K562 (cell line): ENCODE results near the gene SEZ6. TPM values are rescaled to one million over a fixed set of nuclear protein-coding genes. Genes with fewer than 3 reads are reported as not detected.
A peak's percentile ranks its signal among the peaks of the same experiment; 100 is the strongest.

ENCODE experiments used
- CREB3L1 ChIP-seq: fragments of 450-650 bp; IDR thresholded peaks from 2 replicates; pipeline ENCODE4 v1.6.1; 2014; ENCODE audit warnings: low read depth, mild to moderate bottlenecking, moderate library complexity, borderline replicate concordance
- KDM1A ChIP-seq, 2 experiments: fragments of 450-650 bp; IDR thresholded peaks; 2 replicates each; pipeline ENCODE4 v1.6.1; 2016; ENCODE audit warnings: mild to moderate bottlenecking in 2 of 2
- NCOA1 ChIP-seq: fragments of 450-650 bp; IDR thresholded peaks from 2 replicates; pipeline ENCODE4 v1.6.1; 2016; ENCODE audit warnings: low read depth
- PRMT5 ChIP-seq: sonication (generic); formaldehyde crosslinking; IDR thresholded peaks from 2 replicates; pipeline ENCODE4 v1.5.0; 2020; ENCODE audit warnings: missing genetic modification reagents
- PTTG1 ChIP-seq: fragments of 450-650 bp; IDR thresholded peaks from 2 replicates; pipeline ENCODE4 v1.6.1; 2016; ENCODE audit warnings: low read depth, mild to moderate bottlenecking, missing genetic modification characterization, missing compliant biosample characterization
- RAD51 ChIP-seq: fragments of 450-650 bp; IDR thresholded peaks from 2 replicates; pipeline ENCODE4 v1.7.1; 2016; ENCODE audit warnings: low read depth, mild to moderate bottlenecking, borderline replicate concordance
- RCOR1 ChIP-seq, 2 experiments: IDR thresholded peaks; 2 replicates each; pipeline ENCODE4 v1.6.1; 2012; ENCODE audit warnings: low read depth in 2 of 2, low read length in 2 of 2, borderline replicate concordance in 1 of 2, improper control_type of control experiment in 1 of 2
- REST ChIP-seq, 2 experiments: fragments of 450-650 bp; formaldehyde crosslinking in 1 of 2; IDR thresholded peaks; 2 replicates each; pipeline versions ENCODE4 v1.4.0 to v1.6.1; 2014 to 2020; ENCODE audit warnings: mild to moderate bottlenecking in 2 of 2, borderline replicate concordance in 1 of 2, low read depth in 1 of 2
- SAFB2 ChIP-seq: fragments of 200-400 bp; formaldehyde crosslinking; IDR thresholded peaks from 2 replicates; pipeline ENCODE4 v1.6.1; 2018; ENCODE audit warnings: borderline replicate concordance, low read length, low read depth, moderate library complexity; ENCODE audit not compliant: severe bottlenecking
- ZMIZ1 ChIP-seq, 2 experiments: fragments of 150-350 bp in 1 of 2; IDR thresholded peaks; 2 replicates each; pipeline ENCODE4 v1.6.1; 2012 to 2016; ENCODE audit warnings: low read depth in 2 of 2, low read length in 2 of 2, mild to moderate bottlenecking in 1 of 2, moderate library complexity in 1 of 2
- ZNF133 ChIP-seq: fragments of 250-450 bp; sonication (Bioruptor Pico); IDR thresholded peaks from 2 replicates; pipeline ENCODE4 v1.4.0; 2020; ENCODE audit warnings: mild to moderate bottlenecking
- polyA plus RNA-seq, 8 experiments: library from polyadenylated mRNA; depleted of rRNA in 4 of 8; stranded (reverse) in 5 of 8; unstranded in 3 of 8; fragments of >200 nt; fragmentation: Nextera tagmentation in 2 of 8; fragmentation: Illumina TruSeq in 1 of 8; extraction: Ambion mirVana in 2 of 8; extraction: Trizol in 1 of 8; gene quantifications; 2 replicates each; pipeline versions ENCODE4 v1.2.1 to v1.2.3, GENCODE V29; 2011 to 2014; ENCODE audit warnings: inconsistent platforms in 1 of 8, missing spikeins in 1 of 8
- total RNA-seq, 7 experiments: library from RNA; depleted of rRNA in 6 of 7; stranded (reverse); fragments of >200 nt in 6 of 7; fragmentation: Illumina TruSeq in 2 of 7; extraction: Trizol in 2 of 7; gene quantifications; 2 replicates each; pipeline versions ENCODE4 v1.2.1 to v1.2.3, GENCODE V29; 2011 to 2021; ENCODE audit warnings: low replicate concordance in 1 of 7

SEZ6 gene
- total and polyA plus RNA-seq, 9 of the 15 experiments (the other 6 are each of a cell fraction or from before 2014, with no cell fraction given) = not detected

GRCh38 chr17:28951991-28952975, 53.5 kb downstream of the SEZ6 start (continued):
- peak; percentile 98 for TF ChIP-seq CREB3L1
- no peak for TF ChIP-seq SAFB2
- TF ChIP-seq PRMT5 = no peak
- TF ChIP-seq ZMIZ1 (IDR thresholded peaks at IDR 0.05; ENCODE audit: low read depth in 2 of 2, low read length in 2 of 2) = peak in 1 of 2 experiments; percentile 51; a peak in 1 of 4 replicates
- TF ChIP-seq ZNF133 (CRISPR knock-in tag) = no peak
- TF ChIP-seq RCOR1 (IDR thresholded peaks at IDR 0.05; ENCODE audit: borderline replicate concordance in 1 of 2, low read depth in 2 of 2, low read length in 2 of 2) = no peak
- no peak for TF ChIP-seq RAD51
- no peak for TF ChIP-seq NCOA1
- TF ChIP-seq REST (IDR thresholded peaks at IDR 0.05; ENCODE audit: borderline replicate concordance) = no peak
- TF ChIP-seq REST (CRISPR knock-in tag; IDR thresholded peaks at IDR 0.05; ENCODE audit: low read depth) = no peak
- TF ChIP-seq KDM1A (IDR thresholded peaks at IDR 0.05) = peak in 1 of 2 experiments; percentile 41; a peak in 2 of 4 replicates
- peak; percentile 58 for TF ChIP-seq PTTG1 (tag)
